COLO829 (cell line): Measurements from ENCODE around the gene TBX10.
"Not testable (repeated sequence)": the region's sequence is repeated elsewhere in the genome, so short reads cannot be mapped to it uniquely, and the experiment has no call there.

Source experiments
- DNase-seq: peaks from one replicate; pipeline ENCODE4 v3.0.0; 2012; ENCODE audit warnings: low spot score

TBX10 gene

DNA sequence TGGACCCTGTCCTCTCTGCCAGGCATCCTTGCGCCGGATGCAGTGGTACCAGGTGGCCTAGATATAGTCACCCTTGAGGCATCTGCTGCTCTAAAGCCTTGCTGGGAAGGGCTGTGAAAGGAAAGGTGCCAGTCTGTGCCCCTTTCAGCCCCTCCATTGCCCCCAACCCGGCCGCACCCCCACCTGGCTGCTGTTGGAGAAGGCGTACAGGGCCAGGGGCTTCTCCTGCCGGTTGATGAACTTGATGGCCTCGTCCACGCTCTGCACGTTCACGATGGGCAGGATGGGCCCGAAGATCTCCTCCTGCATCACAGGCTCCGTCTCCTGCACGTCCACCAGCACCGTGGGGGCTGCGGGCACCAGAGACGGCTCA is 24.6 kb upstream of the TBX10 start:
- DNase-seq = no peak

DNA sequence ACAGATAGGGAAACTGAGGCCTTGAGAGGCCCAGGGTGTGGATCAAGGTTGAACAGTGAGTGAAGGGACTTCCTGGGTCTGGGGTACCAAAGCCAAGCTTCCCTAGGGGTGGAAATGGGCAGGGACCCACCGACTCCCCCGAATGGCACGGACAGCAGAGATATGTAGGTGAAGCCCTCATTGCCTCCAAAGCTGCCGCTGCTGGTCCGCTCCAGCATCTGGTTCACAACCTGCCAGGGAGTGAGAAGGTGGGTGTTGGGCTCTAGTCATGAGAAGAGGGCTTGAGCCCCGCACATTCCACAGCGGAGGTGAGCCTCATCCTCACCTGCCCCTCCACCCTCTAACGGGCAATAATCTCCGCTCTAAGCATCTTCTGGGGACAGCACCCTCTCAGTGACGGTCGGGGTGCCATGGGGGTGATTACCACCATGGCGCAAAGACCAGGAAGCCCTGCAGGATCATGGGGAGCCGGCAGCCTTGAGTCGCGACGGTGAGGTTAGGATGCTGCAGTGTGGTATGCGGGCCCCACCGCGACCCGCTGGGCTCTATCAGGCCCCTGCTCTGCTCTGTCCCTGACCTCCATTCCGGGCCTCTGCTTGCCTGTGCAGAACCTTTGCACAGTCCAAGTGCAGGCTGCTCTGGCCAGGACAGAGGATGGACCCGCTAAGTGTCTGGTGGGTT is 24.1 kb upstream of the TBX10 start:
- no peak for DNase-seq

DNA sequence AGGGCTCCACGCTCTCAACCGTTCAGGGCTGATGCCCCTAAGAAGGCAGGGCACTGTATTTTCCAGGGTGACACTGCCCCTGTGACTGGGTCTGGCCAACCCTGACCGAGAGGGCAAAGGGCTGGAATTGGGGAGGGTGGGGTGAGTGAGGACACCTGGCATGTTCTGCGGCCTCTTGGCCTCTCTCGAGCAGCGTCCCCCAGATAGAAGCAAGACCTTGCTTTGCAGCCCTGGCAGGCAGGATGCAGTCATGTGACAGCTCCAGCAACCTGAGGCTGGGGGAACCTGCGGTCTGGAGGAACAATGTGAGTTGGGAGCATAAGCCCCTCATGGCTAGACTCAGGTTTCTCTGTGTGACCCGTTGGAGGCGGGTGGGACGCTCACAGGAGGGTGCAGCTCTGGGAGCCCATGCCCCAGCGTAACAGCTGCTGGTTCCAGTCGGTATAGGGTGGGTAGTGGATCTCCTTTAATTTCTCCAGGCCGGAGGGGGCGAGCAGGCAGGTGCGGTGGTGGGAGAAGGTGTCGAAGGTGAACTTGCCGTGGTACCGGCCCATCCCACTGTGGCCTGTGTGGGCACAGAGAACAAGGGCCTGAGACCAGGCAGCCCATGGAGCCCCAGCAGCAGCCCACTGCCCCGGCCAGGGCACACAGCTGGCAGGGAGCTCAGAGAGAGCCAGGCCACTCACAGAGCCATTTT is 23.4 kb upstream of the TBX10 start:
- DNase-seq = no peak

DNA sequence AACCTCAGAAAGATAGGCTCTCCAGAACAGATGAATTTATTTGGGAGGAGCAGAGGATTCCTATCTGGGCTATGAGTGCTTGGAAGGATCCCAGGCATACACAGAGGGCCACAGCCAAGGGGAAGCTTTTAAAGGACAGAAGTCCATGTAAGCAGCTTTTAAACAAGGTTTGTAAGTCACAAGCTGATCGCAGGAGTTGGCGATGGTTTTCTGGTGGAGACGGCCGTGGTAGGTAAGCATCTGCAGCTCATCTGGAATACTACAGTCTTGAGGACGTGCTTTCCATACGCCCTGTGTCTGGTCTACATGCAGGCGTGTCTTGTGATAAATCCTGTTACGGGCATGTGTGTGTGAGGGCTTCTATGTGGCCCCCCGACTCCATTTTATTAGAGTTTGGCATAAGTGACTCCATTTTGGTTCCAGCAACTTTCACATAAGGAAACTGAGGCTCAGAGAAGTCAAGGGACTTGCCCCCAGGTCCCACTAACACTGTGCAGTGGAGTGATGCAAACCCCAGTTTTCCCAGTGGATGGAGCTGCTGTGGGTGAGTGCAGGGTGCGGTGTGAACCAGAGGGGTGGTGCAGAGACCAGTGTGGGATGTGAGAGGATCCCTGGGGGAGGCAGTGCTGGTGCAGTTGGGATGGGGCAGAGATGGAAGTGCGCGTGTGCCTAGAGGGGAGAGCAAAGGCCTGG is 22.7 kb upstream of the TBX10 start:
- DNase-seq = no peak

DNA sequence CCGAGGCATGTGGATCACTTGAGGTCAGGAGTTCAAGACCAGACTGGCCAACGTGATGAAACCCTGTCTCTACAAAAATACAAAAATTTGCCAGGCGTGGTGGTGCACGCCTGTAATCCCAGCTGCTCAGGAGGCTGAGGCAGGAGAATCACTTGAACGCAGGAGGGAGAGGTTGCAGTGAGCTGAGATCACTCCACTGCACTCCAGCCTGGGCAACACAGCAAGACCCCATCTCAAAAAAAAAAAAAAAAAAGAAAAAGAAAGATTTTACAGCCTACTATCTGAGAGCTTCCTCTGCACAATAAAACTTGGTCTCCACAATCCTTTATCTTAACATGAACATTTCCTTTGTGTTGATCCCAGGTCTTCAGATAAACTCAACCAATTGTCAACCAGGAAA is 21.2 kb upstream of the TBX10 start:
- DNase-seq = not testable (repeated sequence)

DNA sequence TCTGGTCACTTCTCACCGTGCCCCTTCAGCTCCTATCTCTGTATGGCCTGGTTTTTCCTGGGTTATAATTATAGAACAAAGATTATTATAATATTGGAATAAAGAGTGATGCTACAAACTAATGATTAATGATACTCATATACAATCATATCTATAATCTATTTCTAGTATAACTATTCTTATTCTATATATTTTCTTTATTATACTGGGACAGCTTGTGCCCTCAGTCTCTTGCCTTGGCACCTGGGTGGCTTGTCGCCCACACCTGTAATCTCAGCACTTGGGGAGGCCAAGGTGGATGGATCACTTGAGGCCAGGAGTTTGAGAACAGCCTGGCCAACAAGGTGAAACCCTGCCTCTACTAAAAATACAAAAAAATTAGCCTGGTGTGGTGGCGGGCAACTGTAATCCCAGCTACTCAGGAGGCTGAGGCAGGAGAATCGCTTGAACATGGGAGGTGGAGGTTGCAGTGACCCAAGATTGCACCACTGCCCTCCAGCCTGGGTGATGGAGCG is 20.1 kb upstream of the TBX10 start:
- DNase-seq = not testable (repeated sequence)

DNA sequence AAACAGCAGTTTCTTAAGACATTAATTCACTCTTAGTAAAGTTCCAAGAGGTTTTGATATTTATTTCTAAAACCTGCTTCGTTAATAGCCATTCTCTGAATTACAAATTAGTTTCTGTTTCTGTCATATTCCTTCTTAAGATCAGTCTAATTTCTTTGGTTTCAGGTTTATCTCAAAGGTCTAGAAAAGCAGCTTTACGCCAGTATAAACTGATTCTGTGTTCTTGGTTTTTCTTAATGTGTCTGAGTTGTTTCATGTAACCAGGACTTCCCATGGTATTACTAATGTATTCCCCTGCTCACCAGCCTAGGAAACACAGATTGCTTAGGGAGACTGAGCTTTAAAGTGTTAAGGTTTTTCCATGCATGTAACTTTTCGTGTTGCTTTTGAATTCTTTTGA is 17.7 kb upstream of the TBX10 start:
- no peak for DNase-seq

DNA sequence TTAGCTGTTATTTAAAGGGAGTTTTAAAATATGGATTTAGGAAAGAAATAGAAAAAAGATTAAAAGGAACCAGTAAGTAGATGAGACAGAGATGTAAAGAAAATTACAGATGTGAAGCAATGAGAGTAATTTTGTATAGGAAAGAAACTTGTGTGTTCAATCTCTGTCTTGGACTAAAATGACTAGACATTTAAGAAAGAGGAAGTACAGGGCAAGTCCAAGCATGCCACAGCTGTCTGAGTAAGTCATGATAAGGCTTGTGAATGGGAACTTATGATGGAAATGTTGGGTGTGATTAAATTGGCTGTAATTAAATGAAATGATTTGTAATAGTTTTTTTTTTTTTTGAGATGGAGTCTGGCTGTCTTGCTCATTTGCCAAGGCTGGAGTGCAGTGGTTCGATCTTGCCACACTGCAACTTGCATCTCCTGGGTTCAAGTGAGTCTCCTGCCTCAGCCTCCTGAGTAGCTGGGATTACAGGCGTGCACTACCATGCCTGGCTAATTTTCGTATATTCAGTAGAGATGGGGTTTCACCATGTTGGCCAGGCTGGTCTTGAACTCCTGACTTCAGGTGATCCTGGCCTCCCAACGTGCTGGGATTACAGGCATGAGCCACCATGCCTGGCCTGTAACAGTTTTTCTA is 16.8 kb upstream of the TBX10 start:
- peak; percentile 18 for DNase-seq

DNA sequence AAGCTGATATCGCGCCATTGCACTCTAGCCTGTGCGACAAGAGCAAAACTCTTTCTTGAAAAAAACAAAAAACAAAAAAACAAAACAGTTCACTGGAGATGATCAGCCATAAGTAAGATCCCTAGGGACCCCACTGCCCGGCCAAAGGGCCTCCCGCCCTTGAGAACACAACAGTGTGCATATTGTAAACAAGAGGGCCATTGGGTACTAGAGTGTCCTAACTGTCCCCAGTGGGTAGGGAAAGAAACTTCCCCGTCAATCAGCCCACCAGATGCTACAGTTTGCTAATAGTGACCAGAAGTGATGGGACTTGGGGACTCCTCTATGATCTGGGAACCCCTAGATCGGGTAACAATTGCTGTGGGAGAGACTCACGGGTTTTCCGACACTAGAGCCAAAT is 14.7 kb upstream of the TBX10 start:
- DNase-seq = no peak

DNA sequence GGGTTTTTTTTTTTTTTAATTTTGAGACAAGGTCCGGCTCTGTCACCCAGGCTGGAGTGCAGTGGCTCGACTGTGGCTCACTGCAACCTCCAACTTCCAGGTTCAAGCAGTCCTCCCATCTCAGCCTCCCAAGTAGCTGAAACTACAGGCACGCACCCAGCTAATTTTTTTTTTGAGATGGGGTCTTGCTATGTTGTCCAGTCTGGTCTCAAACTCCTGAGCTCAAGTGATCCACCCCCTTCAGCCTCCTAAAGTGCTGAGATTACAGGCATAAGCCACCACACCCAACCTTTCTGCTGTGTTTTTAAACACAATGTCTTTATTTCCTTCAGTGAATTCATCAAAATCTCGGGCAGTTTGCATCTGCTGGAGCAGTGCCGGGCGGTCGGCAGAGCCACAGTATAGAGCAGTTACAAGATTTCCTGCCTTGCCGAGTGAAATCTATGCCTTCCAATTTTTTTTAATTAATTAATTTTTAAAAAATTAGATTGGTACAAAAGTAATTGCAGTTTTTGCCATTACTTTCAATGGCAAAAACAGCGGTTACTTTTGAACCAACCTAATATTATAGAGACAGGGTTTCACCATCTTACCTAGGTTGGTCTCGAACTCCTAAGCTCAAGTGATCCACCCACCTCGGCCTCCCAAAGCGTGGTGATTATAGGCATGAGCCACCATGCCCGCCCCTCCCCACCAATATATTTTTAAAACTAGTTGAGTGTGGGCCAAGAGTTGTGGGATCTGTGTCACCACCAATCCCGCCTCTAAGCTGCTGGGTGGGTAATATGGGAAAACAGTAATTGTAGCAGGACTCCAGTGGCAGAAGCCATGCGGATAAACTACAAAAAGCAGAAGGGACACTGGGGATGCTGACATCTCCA is 13.6 kb upstream of the TBX10 start:
- no peak for DNase-seq

DNA sequence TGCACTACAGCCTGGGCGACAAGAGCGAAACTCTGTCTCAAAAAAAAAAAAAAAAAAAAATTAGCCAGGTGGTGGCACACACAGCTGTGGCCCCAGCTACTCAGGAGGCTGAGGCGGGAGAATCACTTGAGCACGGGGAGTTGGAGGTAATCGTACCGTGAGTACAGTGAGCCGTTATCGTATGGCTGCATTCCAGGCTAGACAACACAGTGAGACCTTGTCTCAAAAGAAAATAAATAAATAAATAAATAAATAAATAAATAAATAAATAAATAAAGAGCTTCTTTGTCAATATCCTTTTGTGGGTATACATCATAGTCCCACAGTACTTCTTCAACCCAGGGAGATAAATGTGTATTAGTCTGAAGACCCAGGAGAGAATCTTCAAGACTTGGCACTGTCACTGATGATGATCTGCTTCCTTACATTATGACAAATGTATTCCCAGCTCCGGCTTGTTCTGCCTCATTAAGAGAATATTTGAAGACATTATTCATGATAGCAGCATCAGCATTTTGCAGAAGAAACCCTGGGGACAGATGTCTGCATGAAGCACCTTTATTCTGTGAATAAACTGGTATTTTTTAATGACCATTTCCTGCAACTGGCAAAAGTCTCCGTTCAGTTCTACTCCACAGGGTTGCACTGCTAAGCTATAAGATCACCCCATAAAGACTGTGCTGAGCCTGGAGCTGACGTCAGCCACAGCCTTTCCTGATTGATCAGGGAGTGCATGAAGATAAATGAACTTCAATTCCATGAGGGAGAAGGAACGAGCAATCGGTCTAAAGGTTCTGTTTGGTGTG is 12.6 kb upstream of the TBX10 start:
- DNase-seq = peak; percentile 49

DNA sequence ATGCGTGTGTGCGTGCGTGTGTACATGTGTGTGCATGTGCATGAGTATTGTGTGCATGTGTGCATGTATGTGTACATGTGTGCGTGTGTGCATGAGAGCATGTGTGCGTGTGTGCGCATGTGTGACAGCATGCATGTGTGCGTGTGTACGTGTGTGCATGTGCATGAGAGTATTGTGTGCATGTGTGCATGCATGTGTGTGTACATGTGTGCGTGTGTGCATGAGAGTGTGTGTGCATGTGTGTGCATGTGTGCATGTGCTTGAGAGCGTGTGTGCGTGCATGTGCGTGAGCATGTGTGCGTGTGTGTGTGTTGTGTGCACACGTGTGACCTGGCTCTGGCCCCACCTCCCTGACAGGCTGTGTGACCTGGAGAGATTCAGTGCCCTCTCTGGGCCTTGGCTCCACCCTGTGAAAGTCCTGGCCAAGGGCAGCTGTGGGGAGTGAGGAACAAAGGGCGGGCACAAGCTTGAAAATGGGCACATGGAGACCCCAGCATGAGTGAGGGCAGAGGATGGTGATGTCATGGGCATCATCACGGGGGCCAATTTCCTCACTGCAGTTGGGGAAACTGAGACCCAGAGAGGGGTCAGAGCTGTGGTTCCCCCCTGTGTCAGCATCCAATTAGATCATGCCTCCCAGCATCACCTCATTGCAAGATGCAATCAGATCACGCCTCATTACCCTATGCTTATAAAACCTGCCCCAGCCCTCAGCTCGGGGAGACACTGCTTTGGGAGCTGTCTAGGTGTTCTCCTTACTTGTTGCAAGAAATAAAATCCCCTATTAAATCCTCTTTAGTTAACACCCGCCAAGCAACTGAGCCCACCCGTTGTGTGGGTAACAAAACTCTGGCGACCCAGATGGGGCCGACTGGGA is 10.3 kb upstream of the TBX10 start:
- DNase-seq = no peak

DNA sequence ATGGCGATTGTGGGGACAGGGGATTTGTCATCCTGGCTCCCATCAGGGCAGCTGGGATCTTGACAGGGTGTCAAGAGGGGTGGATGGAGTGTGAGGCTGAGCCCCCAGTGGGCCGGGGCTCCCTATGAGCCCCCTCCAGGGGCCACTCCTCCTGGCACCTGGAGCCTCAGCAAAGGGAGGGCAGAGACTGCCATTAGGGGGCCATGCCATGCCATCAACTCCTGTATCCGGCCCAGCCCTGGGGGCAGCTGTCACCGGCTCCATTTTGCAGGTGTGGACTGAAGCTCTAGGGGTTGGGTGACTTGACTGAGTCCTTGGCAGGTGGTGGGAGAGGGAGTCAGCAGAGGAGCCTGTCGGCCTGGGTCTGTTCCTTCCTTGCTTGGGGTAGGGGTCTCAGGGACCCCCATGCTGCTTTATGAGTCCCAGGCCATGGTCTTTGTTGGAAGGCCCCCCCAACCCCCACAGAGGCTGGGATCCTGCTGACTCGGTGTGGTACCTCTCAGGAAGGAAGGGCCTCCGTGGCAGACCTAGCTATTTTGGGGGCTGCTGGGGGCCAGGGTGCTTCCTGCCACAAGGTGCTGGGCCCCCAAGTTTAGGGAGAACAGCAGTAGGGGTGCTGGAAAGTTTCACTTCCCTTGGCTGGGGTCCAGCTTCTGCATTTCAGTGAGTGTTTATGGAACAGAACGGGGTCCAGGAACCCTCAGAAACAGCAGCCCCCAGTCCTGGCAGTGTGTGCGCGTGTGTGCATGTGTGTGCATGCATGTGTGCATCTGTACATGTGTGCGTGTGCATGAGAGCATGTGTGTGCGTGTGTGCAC is 9.4 kb upstream of the TBX10 start:
- no peak for DNase-seq

DNA sequence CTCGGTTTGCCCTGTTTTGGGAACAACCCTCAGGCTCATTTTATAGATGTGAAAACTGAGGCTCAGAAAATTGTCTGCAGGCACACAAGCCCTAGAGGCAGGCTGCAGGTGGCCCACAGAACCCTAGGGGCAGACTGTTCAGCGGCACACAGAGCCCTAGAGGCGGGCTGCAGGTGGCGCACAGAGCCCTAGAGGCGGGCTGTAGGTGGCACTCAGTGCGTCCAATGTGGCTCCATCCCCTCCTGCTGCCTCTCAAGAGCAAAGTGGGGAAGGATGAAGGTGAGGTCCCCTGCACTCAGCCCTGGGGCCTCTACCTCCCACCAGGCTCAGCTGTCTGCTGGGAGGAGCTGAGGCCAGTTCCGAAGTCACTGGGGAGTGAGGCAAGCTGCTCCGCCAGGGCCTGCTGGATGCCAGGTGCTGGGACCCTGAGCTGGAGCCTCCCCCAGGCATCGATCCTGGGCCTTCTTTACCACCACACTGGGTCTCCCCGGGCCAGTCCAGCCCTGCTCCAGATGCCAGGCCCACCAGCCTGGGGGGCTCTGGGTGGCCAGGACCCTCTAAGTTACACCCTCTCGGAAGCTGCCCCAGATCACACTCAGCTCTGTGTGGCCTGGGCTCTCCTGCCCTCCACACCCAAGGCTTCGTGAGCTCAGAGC is 8.7 kb upstream of the TBX10 start:
- DNase-seq = no peak

DNA sequence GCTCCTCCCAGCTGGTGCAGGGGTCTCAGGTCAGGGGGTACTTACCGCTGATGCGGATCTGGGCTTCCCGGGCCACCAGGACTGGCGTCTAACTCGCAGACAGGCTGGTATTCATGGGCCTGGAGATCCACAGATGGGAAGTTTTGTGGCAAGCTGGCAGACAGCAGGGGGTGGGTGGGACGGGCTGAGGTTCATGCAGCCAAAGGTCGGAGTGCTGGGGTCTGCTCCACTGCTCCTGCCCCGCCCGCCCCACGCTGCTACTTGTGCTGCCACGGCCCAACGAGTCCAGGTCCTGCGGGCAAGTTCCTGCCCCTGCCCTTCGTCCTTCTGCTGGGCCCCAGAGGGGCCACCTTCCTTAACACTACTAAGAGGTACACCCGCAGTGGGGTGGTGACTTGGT is 7.9 kb upstream of the TBX10 start:
- no peak for DNase-seq

DNA sequence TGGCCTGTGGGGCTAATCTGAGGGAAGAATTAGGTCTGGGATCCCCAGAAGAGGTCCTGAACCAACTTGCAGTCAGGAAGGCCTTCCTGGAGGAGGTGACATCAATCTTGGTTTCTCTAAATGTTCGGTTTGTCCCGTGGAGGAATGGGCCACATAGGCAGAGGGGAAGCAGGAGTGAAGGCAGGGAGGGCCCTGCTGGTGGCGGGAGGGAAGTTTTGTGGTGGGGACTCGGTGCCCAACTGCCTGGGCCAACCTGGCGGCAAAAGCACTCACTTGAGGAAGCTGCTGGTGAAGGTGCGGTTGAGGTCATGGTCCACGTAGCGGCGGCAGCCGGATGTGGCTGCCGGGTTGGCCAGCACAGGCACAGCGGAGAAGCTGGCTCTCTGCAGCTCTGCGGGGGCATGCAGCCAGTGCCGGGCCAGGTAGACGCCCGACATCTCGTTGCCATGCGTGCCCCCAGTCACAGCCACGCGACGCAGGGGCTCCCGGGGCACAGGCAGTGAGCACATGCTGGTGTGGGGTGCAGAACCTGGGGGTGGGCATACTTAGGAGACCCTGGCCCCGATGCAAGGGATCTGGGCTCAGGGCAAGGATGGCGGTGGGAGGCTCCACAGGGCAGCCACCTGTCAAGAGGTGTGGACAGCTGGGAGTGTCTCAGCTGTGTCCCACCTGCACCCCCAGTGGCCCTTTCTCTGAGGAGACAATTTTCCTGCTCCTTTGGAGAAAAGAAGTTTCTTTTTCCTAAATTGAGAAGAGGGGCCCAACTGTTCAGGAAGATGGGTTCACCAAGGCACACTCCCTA is 7.2 kb upstream of the TBX10 start:
- DNase-seq = no peak
